C4-2B (cell line): ENCODE data around the gene EGLN2.
"Not testable (repeated sequence)": the region's sequence is repeated elsewhere in the genome, so short reads cannot be mapped to it uniquely, and the experiment has no call there.

Source experiments
- ZFX ChIP-seq: fragments of 450-650 bp; IDR thresholded peaks from 2 replicates; pipeline ENCODE4 v1.6.1; 2017
- TF ChIP-seq, protein P1 (sequence below): fragments of 450-650 bp; conservative IDR thresholded peaks from 2 replicates; pipeline ENCODE4 v1.5.1; 2017; ENCODE audit warnings: mild to moderate bottlenecking

DNA sequence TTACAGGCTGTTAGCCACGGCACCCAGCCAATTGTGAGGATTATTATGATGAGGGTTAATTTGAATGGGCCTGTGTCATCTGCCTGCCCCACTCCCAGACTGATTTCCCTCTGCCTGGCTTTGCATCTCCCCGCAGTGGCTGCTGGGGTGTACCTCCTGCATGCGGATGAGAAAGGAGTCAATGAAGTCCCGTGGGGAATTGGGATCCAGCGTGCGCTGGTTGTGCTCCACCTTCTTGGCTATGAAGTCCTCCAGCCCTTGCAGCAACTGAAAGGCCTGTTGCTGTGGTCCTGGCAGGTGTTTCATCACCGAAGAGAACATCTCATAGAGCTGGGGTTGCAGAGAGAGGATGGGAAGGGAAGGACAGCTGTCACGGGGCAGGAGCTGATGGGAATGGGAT lies 47.7 kb downstream of the EGLN2 start:
- TF ChIP-seq, protein P1, sequence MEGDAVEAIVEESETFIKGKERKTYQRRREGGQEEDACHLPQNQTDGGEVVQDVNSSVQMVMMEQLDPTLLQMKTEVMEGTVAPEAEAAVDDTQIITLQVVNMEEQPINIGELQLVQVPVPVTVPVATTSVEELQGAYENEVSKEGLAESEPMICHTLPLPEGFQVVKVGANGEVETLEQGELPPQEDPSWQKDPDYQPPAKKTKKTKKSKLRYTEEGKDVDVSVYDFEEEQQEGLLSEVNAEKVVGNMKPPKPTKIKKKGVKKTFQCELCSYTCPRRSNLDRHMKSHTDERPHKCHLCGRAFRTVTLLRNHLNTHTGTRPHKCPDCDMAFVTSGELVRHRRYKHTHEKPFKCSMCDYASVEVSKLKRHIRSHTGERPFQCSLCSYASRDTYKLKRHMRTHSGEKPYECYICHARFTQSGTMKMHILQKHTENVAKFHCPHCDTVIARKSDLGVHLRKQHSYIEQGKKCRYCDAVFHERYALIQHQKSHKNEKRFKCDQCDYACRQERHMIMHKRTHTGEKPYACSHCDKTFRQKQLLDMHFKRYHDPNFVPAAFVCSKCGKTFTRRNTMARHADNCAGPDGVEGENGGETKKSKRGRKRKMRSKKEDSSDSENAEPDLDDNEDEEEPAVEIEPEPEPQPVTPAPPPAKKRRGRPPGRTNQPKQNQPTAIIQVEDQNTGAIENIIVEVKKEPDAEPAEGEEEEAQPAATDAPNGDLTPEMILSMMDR, result not testable (repeated sequence)
- not testable (repeated sequence) for TF ChIP-seq ZFX
